Frontal cortex (tissue), 4 donors: ENCODE data around the gene BZW2. TPM values are rescaled to one million over a fixed set of nuclear protein-coding genes. Genes with fewer than 3 reads are reported as not detected.

Experiments used
- DNase-seq, 2 donors: peaks; one replicate each; pipeline ENCODE4 v3.0.0; 2012; ENCODE audit warnings: low spot score in 2 of 2
- FAIRE-seq: peaks from 2 replicates; lab custom pipeline; 2012; peaks lifted over from hg19 to GRCh38; lab: Jason Lieb, UNC
- total RNA-seq: library from RNA; depleted of rRNA; stranded (reverse); fragments of >200 nt; gene quantifications from one replicate; pipeline ENCODE4 v1.2.3, GENCODE V29; 2014
- donor health status: control.
- donor health status: control.
- donor health status: control.

BZW2 gene
- total RNA-seq, 1 donor from 2014 or later, result 101 TPM

DNA sequence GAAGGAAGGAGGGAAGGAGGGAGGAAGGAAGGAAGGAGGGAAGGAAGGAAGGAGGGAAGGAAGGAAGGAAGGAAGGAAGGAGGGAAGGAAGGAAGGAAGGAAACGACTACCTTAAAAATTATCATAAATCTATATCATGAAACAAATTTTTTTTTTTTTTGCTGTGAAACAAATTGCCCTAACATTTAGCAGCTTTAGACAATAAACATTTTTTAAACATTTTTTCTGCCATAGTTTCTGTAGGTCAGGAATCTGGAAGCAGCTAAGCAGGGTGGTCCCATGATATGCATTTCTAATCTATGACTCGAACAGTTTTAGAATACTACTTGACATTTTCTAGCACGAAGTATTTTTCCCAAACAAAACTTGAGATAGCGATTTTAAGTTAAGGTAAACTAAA lies 64.7 kb downstream of the BZW2 start:
- FAIRE-seq (no peak), DNase-seq (no peak)

DNA sequence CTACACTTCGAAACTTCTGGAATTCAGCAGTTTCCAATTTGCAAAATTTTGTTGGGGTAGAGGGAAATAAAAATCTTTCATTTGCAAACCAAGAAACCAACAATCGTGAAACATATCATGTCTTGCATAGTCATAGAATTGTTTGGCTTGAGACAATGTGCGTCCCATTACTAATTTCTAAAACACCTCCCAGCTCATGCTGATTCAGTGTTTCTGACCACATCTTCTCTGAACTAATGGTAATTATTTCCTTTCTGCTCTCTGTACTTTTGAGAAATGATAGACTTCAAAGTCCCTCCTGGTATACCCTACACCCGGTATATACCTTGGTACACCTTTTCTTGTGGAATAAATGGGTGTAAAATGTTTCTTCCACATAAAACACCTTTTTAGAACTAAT lies 65.7 kb downstream of the BZW2 start:
- FAIRE-seq, result no peak

DNA sequence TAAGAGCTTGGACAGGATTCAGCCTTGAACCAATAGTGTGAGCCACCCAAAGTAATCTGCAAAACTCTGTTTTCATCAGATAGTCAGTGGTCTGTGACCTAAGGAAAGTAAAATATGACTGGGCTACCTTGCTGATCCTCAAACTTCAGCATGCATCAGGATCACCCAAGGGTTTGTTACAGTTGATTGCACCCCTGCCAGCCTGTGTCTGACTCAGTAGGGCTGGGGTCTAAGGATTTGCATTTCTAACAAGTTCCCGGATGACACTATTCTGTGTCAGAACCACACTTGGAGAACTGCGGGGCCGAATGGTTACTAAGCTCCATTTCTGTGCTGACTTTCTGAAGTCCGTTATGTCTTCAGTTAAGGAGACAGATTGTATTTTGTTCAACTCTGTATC lies 66.9 kb downstream of the BZW2 start:
- FAIRE-seq (no peak), DNase-seq (no peak)

More for the DNA sequence above, 65.7 kb downstream of the BZW2 start:
- no peak for DNase-seq

DNA sequence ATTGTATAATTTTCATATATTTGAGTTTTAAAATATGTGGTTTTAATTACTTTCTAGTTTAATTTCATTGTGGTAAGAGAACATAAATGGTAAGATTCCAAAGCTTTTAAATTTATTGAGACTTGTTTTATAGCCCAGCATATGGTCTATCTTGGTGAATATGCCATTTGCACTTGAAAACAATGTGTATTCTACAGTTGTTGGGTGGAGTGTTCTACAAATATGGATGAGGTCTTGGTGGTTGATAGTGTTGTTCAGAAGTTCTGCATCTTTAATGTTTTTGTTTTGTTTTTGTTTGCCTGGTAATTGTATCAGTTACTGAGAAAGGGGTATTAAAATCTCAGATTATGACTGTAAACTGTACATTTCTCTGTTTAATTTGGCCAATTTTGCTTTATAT lies 69.9 kb downstream of the BZW2 start:
- FAIRE-seq (no peak), DNase-seq (no peak)

DNA sequence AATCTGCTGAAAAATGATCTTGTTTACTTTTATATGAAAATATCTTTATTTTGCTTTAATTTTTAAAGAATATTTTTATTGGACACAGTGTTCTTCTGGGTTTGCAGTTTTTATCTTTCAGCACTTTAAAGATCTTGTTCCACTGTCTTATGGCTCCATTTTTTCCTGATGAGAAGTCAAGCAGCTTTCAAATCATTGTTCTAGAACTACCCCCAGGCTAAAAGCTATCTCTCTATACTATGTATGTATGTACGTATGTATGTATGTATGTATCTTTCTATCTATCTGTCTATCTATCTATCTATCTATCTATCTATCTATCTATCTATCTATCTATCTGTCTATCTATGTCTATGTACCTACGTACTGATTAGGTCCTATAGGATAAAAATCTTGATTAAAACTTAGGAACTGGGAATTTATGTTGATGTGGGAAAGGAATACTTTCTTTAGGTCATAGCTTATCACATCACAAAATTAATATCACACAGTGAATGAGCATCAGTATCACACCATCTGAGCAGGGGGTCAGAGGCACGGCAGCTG lies 72.2 kb downstream of the BZW2 start:
- DNase-seq (no peak), FAIRE-seq (no peak)

DNA sequence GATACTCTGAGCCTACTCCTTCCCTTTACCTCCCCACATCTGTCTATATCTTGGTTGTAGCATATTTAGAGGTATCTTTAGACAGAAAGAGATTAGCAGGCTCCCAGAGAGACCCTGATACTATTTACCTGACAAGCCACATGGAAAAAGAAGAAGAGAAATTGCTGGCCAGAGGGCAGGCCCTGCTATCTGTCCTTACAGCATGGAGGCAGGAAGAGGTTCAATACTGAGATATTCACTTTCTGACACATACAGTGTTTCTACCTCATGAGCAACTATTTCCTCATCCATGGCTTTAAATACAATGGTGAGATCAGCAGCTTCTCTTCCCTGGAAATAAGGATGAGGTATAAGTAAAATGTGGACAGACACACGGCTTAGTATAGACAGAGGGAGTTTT lies 73.7 kb downstream of the BZW2 start:
- DNase-seq, result no peak
- FAIRE-seq, result no peak

DNA sequence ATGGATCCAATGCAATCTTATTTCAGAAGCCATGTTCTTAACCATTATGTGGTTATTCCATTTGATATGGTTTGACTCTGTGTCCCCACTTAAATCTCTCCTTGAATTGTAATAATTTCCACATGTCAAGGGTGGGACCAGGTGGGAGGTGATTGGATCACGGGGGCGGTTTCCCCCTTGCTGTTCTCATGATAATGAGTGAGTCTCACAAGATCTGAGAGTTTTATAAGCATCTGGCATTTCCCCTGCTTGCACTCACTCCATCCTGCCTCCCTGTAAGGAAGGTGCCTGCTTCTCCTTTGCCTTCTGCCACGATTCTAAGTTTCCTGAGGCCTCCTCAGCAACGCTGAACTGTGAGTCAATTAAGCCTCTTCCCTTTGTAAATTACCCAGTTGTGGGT lies 75.6 kb downstream of the BZW2 start:
- no peak for FAIRE-seq
- DNase-seq, result no peak

DNA sequence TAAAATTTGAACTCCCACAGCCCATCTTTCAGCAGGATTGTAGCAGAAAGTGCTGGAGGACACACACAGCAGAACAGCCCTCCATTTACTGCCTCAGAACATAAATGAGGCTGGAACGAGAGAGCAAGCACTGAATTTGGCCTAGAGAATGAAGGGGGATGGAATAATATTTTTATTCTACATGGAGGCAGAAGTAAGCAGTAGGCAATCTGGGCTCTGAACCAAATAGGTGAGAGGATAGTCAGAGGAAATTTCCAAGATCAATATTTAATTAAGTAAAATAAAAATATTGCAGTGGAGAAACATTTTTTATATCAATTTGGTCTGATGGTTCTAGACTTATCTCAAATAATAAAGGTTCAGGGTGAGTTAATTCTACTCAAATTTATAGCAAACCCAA lies 78.4 kb downstream of the BZW2 start:
- FAIRE-seq, result no peak

DNA sequence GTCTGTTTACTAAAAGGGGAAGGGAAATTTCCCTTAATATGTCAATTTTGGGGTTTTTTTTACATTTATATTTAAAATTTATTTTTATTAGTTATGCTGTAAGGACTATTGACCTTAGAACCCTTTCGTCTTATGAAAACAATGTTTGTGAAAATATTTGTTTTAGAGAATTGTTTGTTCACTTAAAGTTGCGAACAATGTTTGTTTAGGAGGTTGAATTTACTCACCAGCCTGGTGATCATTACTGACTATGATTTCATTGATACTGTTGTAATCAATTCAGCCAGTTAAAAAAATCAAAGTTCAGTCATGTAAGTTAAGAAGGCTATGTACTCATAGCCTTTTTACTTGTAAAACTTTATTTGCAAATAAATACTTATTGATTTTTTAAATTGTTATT lies 80.2 kb downstream of the BZW2 start:
- FAIRE-seq (no peak), DNase-seq (no peak)

More for the DNA sequence above, 78.4 kb downstream of the BZW2 start:
- DNase-seq, result no peak

DNA sequence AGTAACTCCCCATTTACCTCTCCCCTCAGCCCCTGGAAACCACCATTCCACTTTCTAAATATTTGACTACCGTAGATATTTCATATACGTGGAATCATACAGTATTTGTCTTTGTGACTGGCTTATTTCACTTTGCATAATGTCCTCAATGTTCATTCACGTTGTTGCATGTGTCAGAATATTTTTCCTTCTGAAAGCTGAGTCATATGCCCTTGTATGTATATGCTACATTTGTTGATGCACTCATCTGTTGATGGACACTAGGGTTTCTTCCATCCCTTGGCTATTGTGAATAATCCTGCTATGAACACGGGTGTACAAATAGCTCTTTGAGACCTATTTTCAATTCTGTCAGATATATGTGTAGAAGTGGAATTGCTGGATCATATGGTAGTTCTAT lies 81.8 kb downstream of the BZW2 start:
- DNase-seq (no peak), FAIRE-seq (no peak)

DNA sequence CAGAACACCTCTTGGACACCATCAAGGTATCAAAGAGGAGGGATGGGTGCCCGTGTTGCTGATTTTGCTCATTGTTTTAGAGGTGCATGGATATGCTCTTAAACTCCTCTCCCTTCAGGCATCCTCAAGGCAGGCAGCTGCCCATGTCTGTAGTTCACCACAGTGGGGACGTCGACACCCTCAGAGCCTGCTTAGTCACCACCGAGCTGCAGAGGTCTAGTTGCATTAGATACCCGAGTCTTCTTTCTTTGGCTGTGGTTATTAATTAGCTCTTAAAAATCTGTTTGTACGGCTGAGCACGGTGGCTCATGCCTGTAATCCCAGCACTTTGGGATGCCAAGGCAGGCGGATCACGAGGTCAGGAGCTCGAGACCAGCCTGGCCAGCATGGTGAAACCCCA lies 82.8 kb downstream of the BZW2 start:
- no peak for DNase-seq
- no peak for FAIRE-seq

DNA sequence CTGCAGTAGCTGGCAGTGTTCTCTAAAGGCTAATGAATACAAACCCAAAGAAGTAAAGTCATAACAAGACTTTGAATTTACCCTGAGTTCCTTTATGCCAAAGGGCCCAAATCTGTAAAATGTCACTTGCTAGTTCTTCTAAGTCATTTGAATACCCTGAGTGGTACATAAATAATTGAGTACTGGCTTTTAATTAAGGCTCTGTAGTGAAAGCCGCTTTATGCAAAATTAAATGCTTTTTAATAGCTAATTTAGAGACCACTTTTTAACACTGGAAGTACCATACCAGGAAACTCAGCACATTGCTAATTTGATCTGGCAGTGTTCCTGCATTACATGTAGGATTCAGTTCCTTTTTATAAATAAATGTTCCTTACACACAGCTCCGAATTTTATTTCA lies 83.6 kb downstream of the BZW2 start:
- FAIRE-seq, result no peak
- DNase-seq, result no peak

DNA sequence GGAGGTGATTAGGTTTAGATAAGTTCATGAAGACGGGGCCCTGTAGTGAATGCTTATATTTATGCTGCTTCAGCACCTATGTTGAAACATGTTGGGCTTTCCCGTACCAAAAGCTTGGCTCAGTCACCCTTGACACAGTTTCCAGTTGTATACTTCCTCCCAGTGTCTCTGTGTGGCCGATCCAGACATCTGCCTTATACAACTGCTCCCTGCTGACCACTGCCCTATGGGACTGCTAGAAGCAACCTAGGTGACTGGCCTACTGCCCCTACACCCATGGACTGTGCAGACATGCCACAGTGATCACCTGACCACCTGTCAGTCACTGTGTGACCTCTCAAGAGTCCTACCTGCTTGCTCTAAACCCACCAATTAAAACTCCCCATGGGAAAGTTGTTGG lies 85.0 kb downstream of the BZW2 start:
- DNase-seq (no peak), FAIRE-seq (no peak)

DNA sequence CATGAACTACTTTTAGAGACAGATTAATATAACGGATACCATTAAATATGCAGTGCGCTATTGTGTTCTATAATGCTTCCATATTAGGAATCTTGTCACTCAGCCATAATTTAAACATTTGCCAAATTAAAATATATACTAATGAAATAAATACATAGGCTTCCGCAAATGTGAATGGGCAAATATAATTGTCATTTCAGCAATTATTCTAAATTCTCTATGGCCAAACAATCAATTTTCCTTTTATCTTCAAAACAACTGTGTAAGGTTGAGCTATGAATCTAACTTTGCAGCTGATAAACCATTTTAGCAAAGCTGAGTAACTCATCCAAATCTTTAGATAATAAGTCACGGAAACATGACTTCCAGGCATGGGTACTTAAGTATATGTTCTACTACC lies 86.8 kb downstream of the BZW2 start:
- FAIRE-seq (no peak), DNase-seq (no peak)

DNA sequence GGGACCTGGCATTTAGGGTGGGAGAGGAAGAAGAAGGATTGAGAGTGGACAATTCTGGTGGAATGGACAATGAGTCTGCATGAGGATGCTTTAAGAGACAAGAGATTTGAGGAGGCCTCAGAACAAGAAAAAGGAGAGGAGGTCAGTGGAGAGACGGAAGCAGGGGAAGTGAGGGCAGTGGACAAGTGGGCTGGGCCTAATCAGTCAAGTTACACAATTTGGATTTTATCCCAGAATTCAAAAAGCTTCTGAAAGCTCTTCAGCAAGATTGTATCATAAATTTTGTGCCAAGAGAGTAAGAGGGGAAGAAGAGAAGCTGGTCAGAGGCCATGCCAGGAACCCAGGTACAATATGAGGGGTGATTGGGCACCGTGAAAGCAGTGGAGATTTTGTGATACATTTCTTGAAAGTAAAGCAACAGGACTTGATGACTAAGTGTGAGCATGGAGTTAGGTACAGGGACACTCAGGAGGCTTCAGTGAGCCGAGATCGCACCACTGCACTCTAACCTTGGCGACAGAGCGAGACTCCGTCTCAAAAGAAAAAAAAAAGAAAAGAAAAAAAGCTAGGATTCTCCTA lies 88.3 kb downstream of the BZW2 start:
- DNase-seq, result no peak
- no peak for FAIRE-seq

DNA sequence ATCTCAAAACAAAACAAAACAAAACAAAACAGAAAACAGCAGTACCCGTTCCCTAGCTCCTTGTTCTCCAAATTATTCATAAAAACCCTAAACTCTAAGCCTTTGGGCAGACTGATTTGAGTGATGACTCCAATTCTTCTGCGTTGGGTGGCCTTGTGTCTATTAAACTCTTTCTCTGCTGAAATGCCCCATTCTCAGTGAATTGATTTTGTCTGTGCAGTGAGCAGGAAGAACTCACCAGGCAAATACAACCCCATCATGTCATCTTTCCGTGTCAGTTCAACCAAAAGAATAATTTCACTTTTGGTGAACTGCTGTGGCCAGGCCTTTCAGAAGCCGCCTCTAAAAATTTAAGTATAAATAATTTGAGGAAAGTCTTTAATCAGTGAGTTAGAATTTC lies 89.0 kb downstream of the BZW2 start:
- DNase-seq, result no peak
- no peak for FAIRE-seq

DNA sequence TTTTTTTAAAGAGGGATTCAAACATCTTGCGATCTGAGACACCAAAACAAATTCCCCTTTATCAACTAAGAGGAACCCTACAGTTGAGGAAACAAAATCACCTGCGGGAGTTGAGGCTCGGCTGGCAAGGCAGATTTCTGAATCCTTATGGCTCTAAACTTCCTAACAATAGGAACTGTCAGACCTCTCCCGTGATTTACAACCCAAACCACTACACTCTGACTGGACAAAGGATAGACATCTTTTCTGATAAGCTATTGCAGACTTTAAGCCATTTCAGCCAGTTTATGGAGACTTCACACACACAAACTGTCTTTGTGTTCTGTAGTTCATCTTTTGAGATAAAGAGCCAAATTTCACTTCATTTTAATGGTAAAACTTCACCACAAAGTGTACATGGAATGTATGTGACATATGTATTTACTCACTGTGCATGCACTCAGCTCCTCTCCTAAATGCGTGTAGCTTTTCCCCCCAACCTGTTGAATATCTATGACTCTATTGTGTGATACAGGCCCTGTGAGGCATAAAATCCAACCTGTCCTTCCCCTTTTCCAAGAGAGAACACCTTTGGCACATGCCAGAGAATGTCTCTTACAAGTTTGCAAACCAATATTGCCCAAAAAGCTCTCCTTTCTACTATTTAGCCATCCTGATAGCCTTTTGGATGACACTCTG lies 92.2 kb downstream of the BZW2 start:
- no peak for DNase-seq
- FAIRE-seq, result no peak

DNA sequence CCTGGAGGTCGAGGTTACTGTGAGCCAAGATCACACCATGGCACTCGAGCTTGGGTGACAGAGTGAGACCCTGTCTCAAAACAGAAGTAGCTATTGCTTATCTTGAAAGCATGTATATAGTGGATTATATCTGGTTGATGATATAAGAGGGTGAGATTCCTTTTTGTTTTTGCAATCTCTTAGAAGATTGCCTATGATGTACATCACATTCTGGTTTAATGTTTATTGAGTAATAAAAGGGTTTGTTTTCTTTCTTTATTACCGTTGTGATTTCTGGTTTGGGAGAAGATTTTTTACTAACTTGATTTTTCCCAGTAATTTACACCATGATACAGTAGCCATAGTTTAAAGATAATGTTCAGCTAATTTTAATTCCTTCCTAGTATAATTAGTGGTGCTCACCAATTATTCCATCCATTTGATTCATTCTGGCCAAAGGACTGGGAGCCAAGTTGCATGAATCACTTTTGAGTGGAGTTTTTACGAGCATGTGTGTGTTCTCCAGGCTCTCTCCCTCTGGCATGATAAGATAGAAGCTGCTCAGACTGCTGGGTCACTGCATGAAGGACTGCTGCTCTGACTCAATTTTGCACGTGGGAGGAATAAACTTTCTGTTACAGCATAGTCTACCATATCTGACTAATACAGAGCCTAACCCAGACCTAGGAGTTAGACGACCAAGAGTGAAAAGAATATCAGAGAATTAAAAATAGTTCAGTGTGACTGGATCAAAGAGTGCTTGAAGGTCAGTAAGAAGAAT lies 94.1 kb downstream of the BZW2 start:
- DNase-seq (no peak), FAIRE-seq (no peak)

DNA sequence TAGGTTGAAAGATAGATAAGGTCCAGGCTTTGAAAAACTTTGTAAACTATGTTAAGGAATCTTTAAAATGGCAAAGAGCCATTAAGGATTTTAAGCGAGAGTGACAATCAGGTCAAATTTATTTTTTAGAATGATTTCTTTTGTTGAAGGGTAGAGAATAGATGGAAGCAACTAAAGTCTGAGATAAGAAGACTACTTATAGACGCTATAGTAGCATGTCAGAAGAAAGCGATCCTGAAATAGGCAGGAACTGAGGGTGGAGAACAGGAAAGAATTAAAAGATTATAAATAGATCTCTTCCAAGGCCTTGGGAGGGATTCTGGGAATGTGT lies 94.6 kb downstream of the BZW2 start:
- FAIRE-seq (no peak), DNase-seq (no peak)

DNA sequence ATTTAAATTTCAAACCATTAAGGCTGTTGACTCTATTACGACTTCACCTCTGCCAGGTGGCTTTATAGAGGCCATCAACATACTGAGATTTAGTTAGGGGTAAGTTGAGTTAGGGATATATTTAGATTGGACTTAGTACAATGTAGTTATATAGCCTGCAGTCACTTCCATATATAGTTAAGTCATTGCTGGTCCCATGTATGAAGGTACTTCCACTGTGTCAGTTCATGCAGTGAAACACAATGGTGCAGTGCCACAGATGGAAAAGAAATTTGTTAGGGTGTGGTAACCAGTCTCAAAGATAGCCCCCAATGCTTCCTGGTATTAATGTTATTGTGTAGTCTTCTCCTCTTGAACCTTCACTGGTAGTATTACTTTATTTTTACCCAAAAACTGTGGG lies 95.0 kb downstream of the BZW2 start:
- no peak for DNase-seq
- FAIRE-seq, result no peak

DNA sequence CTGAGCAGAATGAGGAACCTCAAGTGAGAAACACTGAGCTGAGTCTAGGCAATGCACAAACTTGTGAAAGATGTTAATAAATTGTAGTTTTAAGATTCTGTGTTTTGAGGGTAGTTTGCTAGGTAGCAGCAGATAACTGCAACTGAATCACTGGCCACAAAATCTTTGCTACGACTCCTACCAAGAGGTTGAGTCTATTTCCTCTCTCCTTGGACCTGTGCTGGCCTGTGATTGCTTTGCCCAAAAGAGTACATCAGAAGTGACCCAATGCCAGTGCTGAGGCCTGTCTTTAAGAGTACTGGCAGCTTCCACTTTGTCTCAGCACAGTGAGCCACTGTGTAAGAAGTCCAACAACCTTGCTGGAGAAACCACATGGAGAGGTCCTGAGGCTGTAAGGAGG lies 95.7 kb downstream of the BZW2 start:
- no peak for DNase-seq
- no peak for FAIRE-seq
